Measurements from ENCODE around the gene MUC2.

Gene MUC2

DNA sequence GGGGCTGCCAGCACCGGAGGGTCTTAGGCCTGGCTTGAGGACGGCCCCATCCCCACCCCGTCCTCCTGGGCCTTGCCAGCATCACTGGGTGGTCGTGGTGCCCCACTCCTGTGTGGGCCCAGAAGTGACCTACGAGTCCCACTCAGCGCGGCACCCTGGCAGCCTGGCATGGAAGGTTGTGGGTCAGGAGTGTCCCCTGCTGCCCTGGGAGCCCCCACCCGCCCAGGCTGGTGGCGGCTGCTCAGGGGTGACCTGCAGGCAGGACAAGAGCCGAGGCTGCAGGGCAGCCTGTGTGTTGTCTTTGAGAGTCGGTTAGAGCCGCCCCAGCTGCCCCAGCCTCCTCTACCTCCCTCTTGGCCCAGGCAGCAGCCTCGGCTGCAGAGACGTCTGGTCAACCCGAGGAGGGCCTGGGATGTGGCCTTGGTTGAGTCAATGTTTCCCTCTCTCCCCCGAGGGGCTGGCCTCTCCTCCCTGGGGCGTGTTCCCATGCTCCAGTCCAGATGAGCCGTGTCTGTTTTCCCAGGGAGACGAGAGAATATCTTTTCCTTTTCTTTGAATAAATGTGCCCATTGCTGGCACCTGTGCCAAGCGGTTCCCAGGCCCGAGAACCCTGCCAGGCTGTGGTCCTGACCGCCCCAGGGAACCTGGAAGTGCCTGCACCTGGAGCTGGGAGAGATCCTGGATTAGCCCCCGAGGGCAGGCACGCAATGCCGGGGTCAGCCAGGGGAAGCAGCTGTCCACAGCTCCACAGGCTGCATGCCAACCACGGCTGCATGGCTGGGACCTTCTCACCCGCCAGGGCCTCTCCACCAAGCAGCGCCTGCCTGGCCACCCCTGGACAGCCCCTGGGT is 47.4 kb downstream of the MUC2 start:
- TF ChIP-seq, protein P1, sequence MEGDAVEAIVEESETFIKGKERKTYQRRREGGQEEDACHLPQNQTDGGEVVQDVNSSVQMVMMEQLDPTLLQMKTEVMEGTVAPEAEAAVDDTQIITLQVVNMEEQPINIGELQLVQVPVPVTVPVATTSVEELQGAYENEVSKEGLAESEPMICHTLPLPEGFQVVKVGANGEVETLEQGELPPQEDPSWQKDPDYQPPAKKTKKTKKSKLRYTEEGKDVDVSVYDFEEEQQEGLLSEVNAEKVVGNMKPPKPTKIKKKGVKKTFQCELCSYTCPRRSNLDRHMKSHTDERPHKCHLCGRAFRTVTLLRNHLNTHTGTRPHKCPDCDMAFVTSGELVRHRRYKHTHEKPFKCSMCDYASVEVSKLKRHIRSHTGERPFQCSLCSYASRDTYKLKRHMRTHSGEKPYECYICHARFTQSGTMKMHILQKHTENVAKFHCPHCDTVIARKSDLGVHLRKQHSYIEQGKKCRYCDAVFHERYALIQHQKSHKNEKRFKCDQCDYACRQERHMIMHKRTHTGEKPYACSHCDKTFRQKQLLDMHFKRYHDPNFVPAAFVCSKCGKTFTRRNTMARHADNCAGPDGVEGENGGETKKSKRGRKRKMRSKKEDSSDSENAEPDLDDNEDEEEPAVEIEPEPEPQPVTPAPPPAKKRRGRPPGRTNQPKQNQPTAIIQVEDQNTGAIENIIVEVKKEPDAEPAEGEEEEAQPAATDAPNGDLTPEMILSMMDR (IDR thresholded peaks at IDR 0.05; ENCODE audit: insufficient read depth, low read length): no peak
- TF ChIP-seq GABPA (IDR thresholded peaks at IDR 0.05; ENCODE audit: low read depth) (no peak), REST (IDR thresholded peaks at IDR 0.05; ENCODE audit: insufficient replicate concordance, low read depth) (no peak), POLR2AphosphoS5 (IDR thresholded peaks at IDR 0.05; ENCODE audit: low read depth) (no peak), SPI1 (IDR thresholded peaks at IDR 0.05; ENCODE audit: borderline replicate concordance, low read depth) (no peak)
- Histone ChIP-seq H3K27ac (replicated peaks) (no peak overlapping the region), H3K27me3 (ENCODE audit: insufficient read depth, poor library complexity, severe bottlenecking) (no peaks in the 10 kb centered on the region), H3K4me3 (replicated peaks; ENCODE audit: insufficient read depth, low read length) (no peak overlapping the region)
- DNase-seq (ENCODE audit: low read depth in 1 of 2, low spot score in 1 of 2): no peak

DNA sequence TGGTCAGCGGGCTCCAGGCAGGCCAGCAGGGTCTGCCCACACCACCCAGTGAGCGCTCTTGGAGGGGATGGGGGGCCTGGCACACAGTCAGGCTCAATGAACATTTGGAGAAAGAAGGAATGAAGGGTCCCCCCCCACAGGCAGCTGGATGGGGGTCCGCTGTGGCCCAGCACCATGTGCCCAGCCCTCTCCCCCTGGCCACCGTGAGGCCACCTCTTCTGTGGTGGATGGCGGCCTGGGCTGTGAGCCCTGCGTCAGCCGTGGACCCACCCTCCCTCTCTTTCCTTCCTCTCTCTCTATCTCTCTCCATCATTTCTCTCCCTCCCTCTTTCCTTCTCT is 48.0 kb downstream of the MUC2 start:
- no peaks in the 10 kb centered on the region for H3K27me3 ChIP-seq (ENCODE audit: insufficient read depth, poor library complexity, severe bottlenecking)
- no peak for DNase-seq (ENCODE audit: low read depth in 1 of 2, low spot score in 1 of 2)
- H3K27ac ChIP-seq (replicated peaks): no peak overlapping the region
- TF ChIP-seq, protein P1 (IDR thresholded peaks at IDR 0.05; ENCODE audit: insufficient read depth, low read length): no peak
- TF ChIP-seq POLR2AphosphoS5 (IDR thresholded peaks at IDR 0.05; ENCODE audit: low read depth) (no peak), SPI1 (IDR thresholded peaks at IDR 0.05; ENCODE audit: borderline replicate concordance, low read depth) (no peak), REST (IDR thresholded peaks at IDR 0.05; ENCODE audit: insufficient replicate concordance, low read depth) (no peak), GABPA (IDR thresholded peaks at IDR 0.05; ENCODE audit: low read depth) (no peak)
- H3K4me3 ChIP-seq (replicated peaks; ENCODE audit: insufficient read depth, low read length): no peak overlapping the region

GRCh38 chr11:1123970-1124369 is 49.3 kb downstream of the MUC2 start:
- H3K4me3 ChIP-seq (replicated peaks; ENCODE audit: insufficient read depth, low read length): no peak overlapping the region
- DNase-seq (ENCODE audit: low read depth in 1 of 2, low spot score in 1 of 2): no peak
- no peaks in the 10 kb centered on the region for H3K27me3 ChIP-seq (ENCODE audit: insufficient read depth, poor library complexity, severe bottlenecking)
- no peak overlapping the region for H3K27ac ChIP-seq (replicated peaks)
- TF ChIP-seq GABPA (IDR thresholded peaks at IDR 0.05; ENCODE audit: low read depth): no peak
- TF ChIP-seq SPI1 (IDR thresholded peaks at IDR 0.05; ENCODE audit: borderline replicate concordance, low read depth): no peak
- no peak for TF ChIP-seq REST (IDR thresholded peaks at IDR 0.05; ENCODE audit: insufficient replicate concordance, low read depth)
- no peak for TF ChIP-seq POLR2AphosphoS5 (IDR thresholded peaks at IDR 0.05; ENCODE audit: low read depth)
- TF ChIP-seq, protein P1 (IDR thresholded peaks at IDR 0.05; ENCODE audit: insufficient read depth, low read length): no peak
